ENCODE data around the gene MEST. TPM values are rescaled to one million over a fixed set of nuclear protein-coding genes. Genes with fewer than 3 reads are reported as not detected.

The MEST gene
- polyA plus RNA-seq, 1 donor from 2014 or later, result 5.7 TPM

GRCh38 chr7:130473876-130474275 lies 18.0 kb upstream of the MEST start:
- Mint-ChIP-seq H3K9me3 (peaks cover 2 to 7% (median 4%) of the 10 kb centered on the region in 3 donors), H3K36me3 (peaks cover 1% of the 10 kb centered on the region), H3K27ac (no peak overlapping the region), H3K4me3 (no peak overlapping the region), H3K27me3 (peaks cover 5% of the 10 kb centered on the region), H3K4me1 (peaks cover 8 to 22% (median 13%) of the 10 kb centered on the region in 3 donors)

- no peak overlapping the region for H3K27ac Mint-ChIP-seq
- peaks cover 2 to 7% (median 7%) of the 10 kb centered on the region in 3 donors for H3K9me3 Mint-ChIP-seq
- H3K27me3 Mint-ChIP-seq, result peaks cover 3% of the 10 kb centered on the region
- H3K4me1 Mint-ChIP-seq, result peaks cover 8 to 22% (median 13%) of the 10 kb centered on the region in 3 donors
- no peak overlapping the region for H3K4me3 Mint-ChIP-seq
- no peaks in the 10 kb centered on the region for H3K36me3 Mint-ChIP-seq
These were observed 16.1 kb upstream of the MEST start for GRCh38 chr7:130475776-130476175.

- no peaks in the 10 kb centered on the region for H3K36me3 Mint-ChIP-seq
- H3K4me3 Mint-ChIP-seq, result peak overlapping the region in 2 of 4 donors; percentile 49 to 67
- peaks cover 2 to 7% (median 7%) of the 10 kb centered on the region in 3 donors for H3K9me3 Mint-ChIP-seq
- H3K4me1 Mint-ChIP-seq, result peaks cover 8 to 20% (median 13%) of the 10 kb centered on the region in 3 donors
- peaks cover 3% of the 10 kb centered on the region for H3K27me3 Mint-ChIP-seq
- H3K27ac Mint-ChIP-seq, result peak overlapping the region in 1 of 3 donors; percentile 1
These were observed 15.4 kb upstream of the MEST start for GRCh38 chr7:130476297-130477150.

DNA sequence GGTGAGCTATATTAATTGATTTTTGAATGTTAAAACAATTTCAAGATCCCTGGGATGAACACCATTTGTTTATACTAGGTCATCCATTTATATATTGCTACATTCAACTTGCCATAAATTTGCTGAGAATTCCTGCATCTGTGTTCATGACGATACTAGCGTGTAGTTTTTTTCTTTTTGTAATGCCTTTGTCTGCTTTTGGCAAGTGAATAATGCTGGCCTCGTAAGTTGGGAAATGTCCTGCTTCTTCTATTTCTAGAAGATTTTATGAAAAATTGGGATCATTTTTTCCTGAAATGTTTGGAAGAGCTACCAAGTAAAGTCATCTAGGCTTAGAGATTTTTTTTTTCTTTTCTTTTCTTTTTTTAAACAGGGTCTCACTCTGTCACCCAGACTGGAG lies 12.9 kb upstream of the MEST start:
- no peak overlapping the region for H3K27ac Mint-ChIP-seq
- peaks cover 2 to 7% (median 7%) of the 10 kb centered on the region in 3 donors for H3K9me3 Mint-ChIP-seq
- no peaks in the 10 kb centered on the region for H3K36me3 Mint-ChIP-seq
- H3K4me3 Mint-ChIP-seq, result no peak overlapping the region
- H3K27me3 Mint-ChIP-seq, result peaks cover 7% of the 10 kb centered on the region
- H3K4me1 Mint-ChIP-seq, result peaks cover 0 to 7% (median 5%) of the 10 kb centered on the region in 3 donors

DNA sequence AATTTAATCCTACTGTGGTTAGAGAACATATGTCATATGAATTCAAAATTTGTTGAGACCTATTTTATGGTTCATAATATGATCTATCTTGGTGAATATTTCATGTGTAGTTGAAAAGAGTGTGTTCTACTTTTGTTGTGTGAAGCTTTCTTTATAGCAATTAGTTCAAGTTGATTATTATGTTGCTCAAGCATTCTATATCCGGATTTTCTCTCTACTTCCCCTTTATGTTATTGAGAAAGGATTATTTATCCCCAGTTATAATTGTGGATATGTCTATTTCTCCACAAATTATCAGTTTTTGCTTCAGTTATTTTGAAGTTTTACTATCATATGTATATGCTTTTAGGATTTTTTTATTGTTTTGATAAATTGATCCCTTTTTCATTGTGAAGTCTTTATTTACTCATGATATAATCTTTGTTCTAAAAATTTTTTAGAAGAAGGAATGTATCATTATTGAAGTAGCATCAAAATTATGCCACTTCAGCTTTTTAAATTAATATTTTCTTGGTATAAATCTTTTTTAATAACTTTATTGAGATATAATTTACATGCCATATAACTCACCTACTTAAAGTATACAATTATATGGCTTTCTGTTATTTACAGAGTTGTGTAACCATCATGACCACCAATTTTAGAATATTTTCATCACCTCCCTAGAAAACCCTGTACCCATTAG lies 12.0 kb upstream of the MEST start:
- Mint-ChIP-seq H3K36me3 (no peaks in the 10 kb centered on the region), H3K9me3 (peaks cover 2 to 7% (median 7%) of the 10 kb centered on the region in 3 donors), H3K4me1 (peaks cover 0 to 8% (median 0%) of the 10 kb centered on the region in 3 donors), H3K27me3 (peaks cover 10% of the 10 kb centered on the region), H3K4me3 (no peak overlapping the region), H3K27ac (no peak overlapping the region)

GRCh38 chr7:130481898-130482297 lies 10.0 kb upstream of the MEST start:
- H3K9me3 Mint-ChIP-seq, result peaks cover 2 to 7% (median 7%) of the 10 kb centered on the region in 3 donors
- peaks cover 3% of the 10 kb centered on the region for H3K36me3 Mint-ChIP-seq
- no peak overlapping the region for H3K4me3 Mint-ChIP-seq
- peaks cover 15% of the 10 kb centered on the region for H3K27me3 Mint-ChIP-seq
- H3K27ac Mint-ChIP-seq, result no peak overlapping the region
- peaks cover 7 to 12% (median 10%) of the 10 kb centered on the region in 3 donors for H3K4me1 Mint-ChIP-seq

DNA sequence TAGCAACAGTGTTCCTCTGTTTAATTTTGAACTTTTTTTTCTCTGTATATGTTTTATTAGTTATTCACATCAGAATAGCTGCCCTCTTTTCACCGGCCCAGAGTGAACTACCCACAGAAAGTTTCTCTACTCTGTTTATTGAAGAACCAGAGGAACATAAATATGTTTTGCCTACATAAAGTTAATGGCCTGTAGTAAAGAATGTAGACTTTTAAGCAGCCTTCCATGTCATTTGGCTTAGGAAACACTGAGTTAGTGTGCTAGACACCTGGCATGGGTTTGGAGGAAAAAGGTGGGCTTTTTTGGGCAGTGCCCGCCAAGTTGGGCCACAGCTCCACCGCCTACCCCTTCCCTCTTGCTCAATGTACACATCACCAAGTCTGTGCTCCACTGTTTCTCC lies 8.9 kb upstream of the MEST start:
- peaks cover 18% of the 10 kb centered on the region for H3K27me3 Mint-ChIP-seq
- H3K27ac Mint-ChIP-seq, result no peak overlapping the region
- peaks cover 1 to 6% (median 5%) of the 10 kb centered on the region in 3 donors for H3K9me3 Mint-ChIP-seq
- H3K4me1 Mint-ChIP-seq, result peaks cover 7 to 14% (median 14%) of the 10 kb centered on the region in 3 donors
- no peak overlapping the region for H3K4me3 Mint-ChIP-seq
- H3K36me3 Mint-ChIP-seq, result peaks cover 3% of the 10 kb centered on the region

DNA sequence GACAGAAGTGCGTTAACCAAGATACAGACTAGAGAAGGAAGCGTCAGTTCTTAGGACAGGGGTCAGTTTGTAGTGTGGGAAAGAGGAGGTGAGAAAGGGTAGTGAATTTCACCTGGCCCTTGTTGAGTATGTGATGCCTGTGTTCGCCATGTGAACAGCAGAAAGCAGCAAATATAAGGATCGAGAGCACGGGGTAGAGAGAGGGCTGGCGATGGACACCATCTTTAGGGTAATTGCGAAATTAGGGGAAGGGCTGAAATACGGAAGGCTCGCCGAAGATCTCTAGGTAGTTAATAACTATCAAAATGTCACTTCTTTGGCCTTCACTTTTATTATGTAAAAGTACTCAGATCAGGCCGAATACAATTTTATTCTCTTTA lies 6.2 kb upstream of the MEST start:
- H3K27ac Mint-ChIP-seq, result peak overlapping the region in 1 of 3 donors; percentile 11
- H3K36me3 Mint-ChIP-seq, result peaks cover 5% of the 10 kb centered on the region
- H3K27me3 Mint-ChIP-seq, result peaks cover 25% of the 10 kb centered on the region
- H3K4me1 Mint-ChIP-seq, result peaks cover 14% of the 10 kb centered on the region in 3 donors
- peak overlapping the region; percentile 85 to 96 (median 93) for H3K4me3 Mint-ChIP-seq
- H3K9me3 Mint-ChIP-seq, result no peaks in the 10 kb centered on the region

DNA sequence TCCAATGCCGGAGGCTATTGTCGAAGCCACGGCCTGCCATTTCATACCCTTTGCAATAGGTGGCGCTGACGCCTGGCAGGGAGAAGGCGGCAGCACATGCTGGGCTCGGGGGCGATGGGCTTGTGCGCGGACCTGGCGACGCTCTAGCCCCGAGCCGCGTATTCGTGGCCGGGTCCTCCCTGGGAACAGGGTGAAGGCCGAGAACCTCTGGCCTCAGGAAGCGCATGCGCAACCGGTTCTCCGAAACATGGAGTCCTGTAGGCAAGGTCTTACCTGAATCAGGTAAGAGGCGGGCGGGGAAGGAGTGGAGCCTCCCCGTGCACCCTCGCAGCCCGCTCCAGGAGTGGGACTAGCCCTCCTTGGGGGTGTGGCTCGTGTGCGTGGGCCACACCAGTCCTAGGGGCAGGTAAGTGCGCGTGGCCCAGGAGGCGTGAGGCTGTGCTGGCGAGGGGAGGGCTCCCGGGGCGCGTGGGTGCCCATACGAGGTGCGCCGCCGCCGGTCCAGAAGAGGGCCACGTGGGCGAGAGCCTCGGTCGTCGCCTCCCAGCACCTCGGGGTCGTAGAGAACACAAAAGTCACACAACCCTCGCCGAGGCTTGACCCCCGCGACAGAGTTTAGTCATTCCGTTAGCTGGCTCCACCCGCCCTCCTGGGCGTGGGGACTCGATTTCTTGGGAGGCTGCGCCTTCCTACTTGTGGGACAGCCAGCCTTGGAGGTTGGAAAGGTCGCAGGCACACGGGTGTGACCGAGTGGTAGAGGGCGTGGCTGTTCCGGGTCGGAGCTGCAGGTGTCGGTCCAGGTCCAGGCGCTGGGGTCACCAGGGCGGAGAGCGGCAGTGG lies 5.6 kb upstream of the MEST start:
- Mint-ChIP-seq H3K27me3 (peaks cover 30% of the 10 kb centered on the region), H3K9me3 (no peaks in the 10 kb centered on the region), H3K4me1 (peaks cover 14 to 18% (median 17%) of the 10 kb centered on the region in 3 donors), H3K4me3 (peak overlapping the region; percentile 85 to 96 (median 93)), H3K27ac (no peak overlapping the region), H3K36me3 (peaks cover 5% of the 10 kb centered on the region)

GRCh38 chr7:130486954-130487436 lies 4.9 kb upstream of the MEST start:
- Mint-ChIP-seq H3K4me1 (peaks cover 14 to 18% (median 17%) of the 10 kb centered on the region in 3 donors), H3K9me3 (no peaks in the 10 kb centered on the region), H3K27ac (no peak overlapping the region), H3K4me3 (peak overlapping the region; percentile 85 to 96 (median 93)), H3K36me3 (peaks cover 5% of the 10 kb centered on the region), H3K27me3 (peaks cover 31% of the 10 kb centered on the region)

DNA sequence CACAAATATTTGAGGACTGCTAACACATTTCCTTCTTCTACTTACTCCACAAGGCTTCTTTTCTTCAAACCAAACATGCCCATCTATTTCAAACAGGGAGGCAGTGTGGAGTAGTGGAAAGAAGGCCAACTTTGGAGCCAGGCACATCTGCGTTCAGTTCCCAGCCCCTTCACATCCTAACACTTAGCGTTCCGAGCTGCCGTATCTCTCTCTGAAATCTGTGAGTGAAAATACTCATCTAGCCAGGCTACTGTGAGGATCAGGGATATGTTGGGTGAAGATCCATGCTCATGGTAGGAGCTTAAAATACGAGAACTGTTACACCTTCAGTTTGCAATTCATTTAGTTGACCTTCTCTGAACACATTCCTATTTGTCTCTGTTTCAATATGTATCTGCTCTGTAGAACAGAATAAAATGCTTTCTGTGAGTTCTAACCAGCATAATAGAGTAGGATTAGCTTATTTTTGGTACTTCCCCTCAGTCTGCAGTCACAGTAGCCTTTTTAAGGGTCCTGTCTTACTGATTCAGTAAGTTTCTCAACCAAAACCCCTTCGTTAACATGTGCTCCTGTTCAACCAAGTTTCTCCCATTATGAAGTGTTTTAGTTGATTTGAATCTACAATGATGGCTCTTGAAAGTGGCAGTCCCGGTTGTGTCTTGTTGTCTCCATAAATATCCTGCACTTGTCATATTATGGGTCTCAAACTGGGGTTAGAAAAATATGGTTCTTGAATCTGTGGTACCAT lies 3.3 kb upstream of the MEST start:
- H3K27ac Mint-ChIP-seq, result peak overlapping the region in 1 of 3 donors; percentile 20
- peaks cover 14 to 25% (median 21%) of the 10 kb centered on the region in 3 donors for H3K4me1 Mint-ChIP-seq
- H3K27me3 Mint-ChIP-seq, result peaks cover 38% of the 10 kb centered on the region
- H3K4me3 Mint-ChIP-seq, result peak overlapping the region in 1 of 4 donors; percentile 92
- peaks cover 0 to 2% (median 0%) of the 10 kb centered on the region in 3 donors for H3K9me3 Mint-ChIP-seq
- peaks cover 5% of the 10 kb centered on the region for H3K36me3 Mint-ChIP-seq

- Mint-ChIP-seq H3K4me3 (peak overlapping the region in 1 of 4 donors; percentile 92), H3K27ac (no peak overlapping the region), H3K36me3 (peaks cover 7% of the 10 kb centered on the region), H3K27me3 (peaks cover 34% of the 10 kb centered on the region), H3K4me1 (peaks cover 14 to 25% (median 21%) of the 10 kb centered on the region in 3 donors), H3K9me3 (peaks cover 0 to 2% (median 0%) of the 10 kb centered on the region in 3 donors)
These were observed 2.5 kb upstream of the MEST start for GRCh38 chr7:130489140-130489983.

DNA sequence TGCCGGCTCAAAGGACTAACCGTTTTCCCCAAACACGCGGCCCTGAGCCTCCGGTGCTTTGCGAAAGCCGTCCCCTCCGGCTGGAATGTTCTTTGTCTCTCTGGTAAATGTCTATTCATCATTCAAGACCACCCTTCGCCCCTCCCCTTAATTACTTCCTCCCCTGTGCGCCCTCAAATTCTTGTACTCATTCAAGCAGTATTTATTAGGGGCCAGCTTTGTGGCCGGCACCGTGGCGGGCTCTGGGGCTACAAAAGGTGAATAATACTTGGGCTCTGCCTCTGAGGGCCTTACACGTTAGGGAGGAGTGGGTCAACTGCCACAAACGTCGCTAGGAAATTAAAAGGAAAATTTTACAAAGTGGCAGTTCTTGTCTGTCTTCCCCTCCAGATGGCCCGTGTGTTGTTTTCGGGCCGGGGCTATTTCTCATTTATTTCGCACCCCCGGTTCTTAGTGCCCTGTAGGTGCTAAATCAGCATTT lies 1.5 kb upstream of the MEST start:
- Mint-ChIP-seq H3K4me3 (peak overlapping the region in 3 of 4 donors; percentile 41 to 64 (median 60)), H3K27ac (no peak overlapping the region), H3K27me3 (peaks cover 29% of the 10 kb centered on the region), H3K4me1 (peaks cover 8 to 25% (median 18%) of the 10 kb centered on the region in 3 donors), H3K36me3 (peaks cover 6% of the 10 kb centered on the region), H3K9me3 (peaks cover 0 to 2% (median 0%) of the 10 kb centered on the region in 3 donors)

Data from IgD-negative memory B cell (primary cell).